Measurements from ENCODE around the gene MBNL1. TPM values are rescaled to one million over a fixed set of nuclear protein-coding genes. Genes with fewer than 3 reads are reported as not detected.

The MBNL1 gene
- total RNA-seq, 1 experiment from 2014 or later = 68.6 TPM

DNA sequence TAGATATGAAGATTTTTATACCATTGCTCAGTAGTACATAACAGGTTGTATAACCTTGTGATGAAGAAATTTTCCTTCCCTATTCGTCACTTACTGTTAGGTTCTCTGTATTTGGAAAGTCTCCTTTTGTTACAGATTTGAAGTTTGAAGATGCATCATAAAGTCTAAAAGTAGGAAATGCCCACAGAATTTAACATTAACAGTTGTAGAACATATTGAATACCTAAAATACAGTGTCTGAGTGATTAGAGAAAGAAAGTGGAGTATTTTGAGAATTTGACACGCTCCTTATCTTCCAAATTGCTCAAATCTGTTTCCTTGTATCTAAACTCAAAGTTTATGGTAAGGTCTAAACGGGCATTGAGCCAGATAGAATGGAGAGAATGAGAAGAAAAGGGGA, 111.3 kb downstream of the MBNL1 start:
- Mint-ChIP-seq H3K36me3 (ENCODE audit: insufficient read depth, unreplicated experiment) (peaks cover 7% of the 10 kb centered on the region), H3K9me3 (ENCODE audit: unreplicated experiment) (no peaks in the 10 kb centered on the region), H3K27me3 (ENCODE audit: insufficient read depth, unreplicated experiment) (no peaks in the 10 kb centered on the region), H3K4me1 (ENCODE audit: low read depth, unreplicated experiment) (peaks cover 11% of the 10 kb centered on the region), H3K4me3 (ENCODE audit: unreplicated experiment) (no peak overlapping the region), H3K27ac (ENCODE audit: unreplicated experiment) (no peak overlapping the region)
- POLR2A ChIA-PET = no interaction called here
- H3K4me1 ChIP-seq = no peaks in the 10 kb centered on the region; the same call in none of the 2 replicates
- CTCF ChIA-PET = no interaction called here
- no peaks in the 10 kb centered on the region for H3K27me3 ChIP-seq (replicated peaks; ENCODE audit: control insufficient read depth, insufficient read depth, low read length)
- H3K9me3 ChIP-seq = no peaks in the 10 kb centered on the region
- DNase-seq = no peak
- BruUV-seq (replicated peaks) = no TSS peak
- H3K4me3 ChIP-seq (ENCODE audit: low read depth, low read length) = no peak overlapping the region
- TF ChIP-seq, protein P1, sequence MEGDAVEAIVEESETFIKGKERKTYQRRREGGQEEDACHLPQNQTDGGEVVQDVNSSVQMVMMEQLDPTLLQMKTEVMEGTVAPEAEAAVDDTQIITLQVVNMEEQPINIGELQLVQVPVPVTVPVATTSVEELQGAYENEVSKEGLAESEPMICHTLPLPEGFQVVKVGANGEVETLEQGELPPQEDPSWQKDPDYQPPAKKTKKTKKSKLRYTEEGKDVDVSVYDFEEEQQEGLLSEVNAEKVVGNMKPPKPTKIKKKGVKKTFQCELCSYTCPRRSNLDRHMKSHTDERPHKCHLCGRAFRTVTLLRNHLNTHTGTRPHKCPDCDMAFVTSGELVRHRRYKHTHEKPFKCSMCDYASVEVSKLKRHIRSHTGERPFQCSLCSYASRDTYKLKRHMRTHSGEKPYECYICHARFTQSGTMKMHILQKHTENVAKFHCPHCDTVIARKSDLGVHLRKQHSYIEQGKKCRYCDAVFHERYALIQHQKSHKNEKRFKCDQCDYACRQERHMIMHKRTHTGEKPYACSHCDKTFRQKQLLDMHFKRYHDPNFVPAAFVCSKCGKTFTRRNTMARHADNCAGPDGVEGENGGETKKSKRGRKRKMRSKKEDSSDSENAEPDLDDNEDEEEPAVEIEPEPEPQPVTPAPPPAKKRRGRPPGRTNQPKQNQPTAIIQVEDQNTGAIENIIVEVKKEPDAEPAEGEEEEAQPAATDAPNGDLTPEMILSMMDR (IDR thresholded peaks at IDR 0.05; ENCODE audit: insufficient read depth in 1 of 2, low read depth in 1 of 2, low read length in 1 of 2, severe bottlenecking in 1 of 2, unreplicated experiment in 1 of 2) = no peak
- H3K36me3 ChIP-seq (ENCODE audit: control insufficient read depth, insufficient read depth, low read length) = no peaks in the 10 kb centered on the region; the same call in 1 of the 2 replicates
- intact Hi-C loops (cut with micrococcal nuclease; ENCODE audit: unreplicated experiment) = no loop called here

DNA sequence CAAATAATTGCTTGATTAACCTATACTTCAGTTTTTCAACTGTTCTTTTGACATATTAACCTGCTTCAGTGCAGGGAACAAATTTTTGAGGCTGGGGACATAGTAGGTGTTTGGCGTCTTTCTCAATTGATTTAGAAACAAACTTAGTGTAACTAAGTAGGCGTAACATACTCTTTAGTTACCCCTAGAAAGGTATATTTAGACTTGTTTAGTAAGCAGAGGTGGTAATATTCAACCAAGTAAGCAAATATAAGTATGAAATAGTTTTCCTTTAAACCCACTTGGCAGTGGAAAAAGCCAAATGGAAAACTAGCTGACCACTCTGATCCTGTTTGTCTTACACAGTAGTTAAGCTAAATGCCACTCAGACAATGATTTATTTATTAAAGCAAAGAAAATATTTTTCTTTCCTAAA, 113.2 kb downstream of the MBNL1 start:
- Histone ChIP-seq H3K36me3 (ENCODE audit: control insufficient read depth, insufficient read depth, low read length) (no peaks in the 10 kb centered on the region; the same call in 1 of the 2 replicates), H3K27me3 (replicated peaks; ENCODE audit: control insufficient read depth, insufficient read depth, low read length) (no peaks in the 10 kb centered on the region), H3K4me1 (peaks cover 18% of the 10 kb centered on the region), H3K9me3 (no peaks in the 10 kb centered on the region), H3K4me3 (ENCODE audit: low read depth, low read length) (no peak overlapping the region)
- H3K4me1 Mint-ChIP-seq (ENCODE audit: low read depth, unreplicated experiment) = peaks cover 11% of the 10 kb centered on the region
- no peak for DNase-seq
- intact Hi-C loops (cut with micrococcal nuclease; ENCODE audit: unreplicated experiment) = no loop called here
- TF ChIP-seq, protein P1 (IDR thresholded peaks at IDR 0.05; ENCODE audit: insufficient read depth in 1 of 2, low read depth in 1 of 2, low read length in 1 of 2, severe bottlenecking in 1 of 2, unreplicated experiment in 1 of 2) = no peak
- H3K9me3 Mint-ChIP-seq (ENCODE audit: unreplicated experiment) = no peaks in the 10 kb centered on the region
- H3K27me3 Mint-ChIP-seq (ENCODE audit: insufficient read depth, unreplicated experiment) = no peaks in the 10 kb centered on the region
- ChIA-PET CTCF (no interaction called here), POLR2A (no interaction called here)
- no TSS peak for BruUV-seq (replicated peaks)
- H3K4me3 Mint-ChIP-seq (ENCODE audit: unreplicated experiment) = no peak overlapping the region
- peaks cover 2% of the 10 kb centered on the region for H3K36me3 Mint-ChIP-seq (ENCODE audit: insufficient read depth, unreplicated experiment)
- H3K27ac Mint-ChIP-seq (ENCODE audit: unreplicated experiment) = no peak overlapping the region

DNA sequence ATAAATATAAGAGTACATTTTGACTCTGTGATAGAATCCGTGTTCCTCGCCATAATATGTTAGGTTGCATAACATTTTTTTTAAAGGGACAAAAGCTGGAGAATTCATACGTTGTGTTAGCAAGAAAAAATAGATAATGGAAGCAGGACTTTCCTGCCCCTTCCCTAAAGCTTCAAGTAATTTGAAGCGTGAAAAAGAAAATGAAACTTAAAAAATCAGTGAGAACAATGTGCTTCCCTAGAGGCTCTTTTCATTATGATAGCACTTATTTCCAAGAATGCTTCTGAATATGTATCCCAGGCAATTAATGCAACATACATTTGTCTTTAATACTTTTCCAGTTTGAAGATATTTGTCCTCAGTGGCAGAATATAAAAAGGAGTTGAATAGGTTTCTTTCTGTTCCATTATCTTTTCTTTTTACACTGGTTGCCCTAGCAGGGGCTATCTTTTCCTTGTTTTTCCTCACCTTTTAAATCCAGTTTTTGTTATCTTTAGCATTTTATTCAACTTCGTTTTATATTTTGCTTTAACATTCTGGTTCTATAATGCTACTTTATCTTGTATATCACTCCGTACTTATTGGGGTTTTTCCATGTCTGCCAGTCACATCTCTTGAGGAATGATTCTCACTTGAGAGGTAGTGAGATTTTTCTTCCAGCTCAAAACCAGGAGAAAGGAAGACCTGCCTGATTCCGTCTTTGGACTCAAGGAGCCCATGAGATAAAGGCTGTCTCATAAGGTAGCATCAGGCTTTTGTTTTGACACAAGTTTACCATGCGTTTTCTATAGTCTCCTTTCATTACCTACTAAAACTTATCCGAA, 113.8 kb downstream of the MBNL1 start:
- no TSS peak for BruUV-seq (replicated peaks)
- H3K4me3 Mint-ChIP-seq (ENCODE audit: unreplicated experiment) = no peak overlapping the region
- peaks cover 18% of the 10 kb centered on the region for H3K4me1 ChIP-seq
- no peaks in the 10 kb centered on the region; the same call in 1 of the 2 replicates for H3K36me3 ChIP-seq (ENCODE audit: control insufficient read depth, insufficient read depth, low read length)
- ChIA-PET POLR2A (no interaction called here), CTCF (no interaction called here)
- no peak overlapping the region for H3K4me3 ChIP-seq (ENCODE audit: low read depth, low read length)
- H3K9me3 ChIP-seq = no peaks in the 10 kb centered on the region
- intact Hi-C loops (cut with micrococcal nuclease; ENCODE audit: unreplicated experiment) = no loop called here
- TF ChIP-seq, protein P1 (IDR thresholded peaks at IDR 0.05; ENCODE audit: insufficient read depth in 1 of 2, low read depth in 1 of 2, low read length in 1 of 2, severe bottlenecking in 1 of 2, unreplicated experiment in 1 of 2) = no peak
- H3K27me3 ChIP-seq (replicated peaks; ENCODE audit: control insufficient read depth, insufficient read depth, low read length) = no peaks in the 10 kb centered on the region
- H3K9me3 Mint-ChIP-seq (ENCODE audit: unreplicated experiment) = no peaks in the 10 kb centered on the region
- H3K27ac Mint-ChIP-seq (ENCODE audit: unreplicated experiment) = peak overlapping the region; percentile 9
- DNase-seq = no peak
- H3K36me3 Mint-ChIP-seq (ENCODE audit: insufficient read depth, unreplicated experiment) = no peaks in the 10 kb centered on the region
- H3K27me3 Mint-ChIP-seq (ENCODE audit: insufficient read depth, unreplicated experiment) = no peaks in the 10 kb centered on the region
- peaks cover 11% of the 10 kb centered on the region for H3K4me1 Mint-ChIP-seq (ENCODE audit: low read depth, unreplicated experiment)

Data from Caco-2 (cell line).